ENCODE measurements around the gene RC3H2.
"Not testable (repeated sequence)": the region's sequence is repeated elsewhere in the genome, so short reads cannot be mapped to it uniquely, and the experiment has no call there.

The RC3H2 gene

GRCh38 chr9:122866079-122866478 lies 39.1 kb downstream of the RC3H2 start:
- no peak for DNase-seq (ENCODE audit: extremely low read depth, low read depth)
- TF ChIP-seq CTCF (IDR thresholded peaks at IDR 0.05; ENCODE audit: low read depth, low read length, missing control alignments): no peak
- H3K4me3 ChIP-seq (replicated peaks; ENCODE audit: low read depth, low read length): no peak overlapping the region

GRCh38 chr9:122865300-122865699 lies 39.9 kb downstream of the RC3H2 start:
- no peak overlapping the region for H3K4me3 ChIP-seq (replicated peaks; ENCODE audit: low read depth, low read length)
- DNase-seq (ENCODE audit: extremely low read depth, low read depth): no peak
- no peak for TF ChIP-seq CTCF (IDR thresholded peaks at IDR 0.05; ENCODE audit: low read depth, low read length, missing control alignments)

GRCh38 chr9:122863407-122863806 lies 41.8 kb downstream of the RC3H2 start:
- H3K4me3 ChIP-seq (replicated peaks; ENCODE audit: low read depth, low read length): no peak overlapping the region
- no peak for TF ChIP-seq CTCF (IDR thresholded peaks at IDR 0.05; ENCODE audit: low read depth, low read length, missing control alignments)
- DNase-seq (ENCODE audit: extremely low read depth, low read depth): no peak

GRCh38 chr9:122860319-122861142 lies 44.6 kb downstream of the RC3H2 start:
- no peak overlapping the region for H3K4me3 ChIP-seq (replicated peaks; ENCODE audit: low read depth, low read length)
- DNase-seq (ENCODE audit: extremely low read depth, low read depth): no peak
- no peak for TF ChIP-seq CTCF (IDR thresholded peaks at IDR 0.05; ENCODE audit: low read depth, low read length, missing control alignments)

- TF ChIP-seq CTCF (IDR thresholded peaks at IDR 0.05; ENCODE audit: low read depth, low read length, missing control alignments): no peak
- no peak overlapping the region for H3K4me3 ChIP-seq (replicated peaks; ENCODE audit: low read depth, low read length)
- DNase-seq (ENCODE audit: extremely low read depth, low read depth): no peak
Observed at GRCh38 chr9:122857815-122858214, 47.3 kb downstream of the RC3H2 start.

GRCh38 chr9:122852085-122852786 lies 52.9 kb downstream of the RC3H2 start:
- not testable (repeated sequence) for H3K4me3 ChIP-seq (replicated peaks; ENCODE audit: low read depth, low read length); DNase-seq (ENCODE audit: extremely low read depth, low read depth)

GRCh38 chr9:122848256-122848943 lies 56.8 kb downstream of the RC3H2 start:
- no peak for DNase-seq (ENCODE audit: extremely low read depth, low read depth)
- TF ChIP-seq CTCF (IDR thresholded peaks at IDR 0.05; ENCODE audit: low read depth, low read length, missing control alignments): no peak
- no peak overlapping the region for H3K4me3 ChIP-seq (replicated peaks; ENCODE audit: low read depth, low read length)
